Common myeloid progenitor, CD34-positive (primary cell): Measurements from ENCODE around the gene CARTPT.

ENCODE experiments used
- CTCF ChIA-PET: fragments of 350-600 bp; sonication (Branson Sonifier 250); formaldehyde crosslinking; loops from one replicate; lab custom pipeline; 2021; ENCODE audit warnings: antibody characterized with exemption; lab: Charles Lee
- POLR2A ChIA-PET: fragments of 350-600 bp; sonication (Branson Sonifier 250); formaldehyde crosslinking; loops from one replicate; lab custom pipeline; 2021; ENCODE audit warnings: antibody characterized with exemption; lab: Charles Lee
- DNase-seq, 3 donors: peaks; one replicate each; pipeline versions ENCODE4 v3.0.0 to v3.0.0-alpha.2; 2013
- H3K27ac ChIP-seq, 2 experiments: 1 replicate in 1 of 2; 2 replicates in 1 of 2; pipeline ENCODE4 v1.7.0; 2013; ENCODE audit warnings: inconsistent platforms in 2 of 2, low read length in 2 of 2, mild to moderate bottlenecking in 2 of 2, low read depth in 1 of 2, moderate library complexity in 1 of 2; ENCODE audit not compliant: severe bottlenecking in 2 of 2, insufficient read depth in 1 of 2, poor library complexity in 1 of 2
- H3K27me3 ChIP-seq, 5 experiments: replicated peaks in 2 of 5; 1 replicate in 3 of 5; 2 replicates in 2 of 5; pipeline versions ENCODE4 v1.6.1 to v1.7.0; 2013; ENCODE audit warnings: low read length in 4 of 5, mild to moderate bottlenecking in 2 of 5, moderate library complexity in 2 of 5, inconsistent platforms in 1 of 5; ENCODE audit not compliant: insufficient read depth in 5 of 5, control insufficient read depth in 4 of 5
- H3K36me3 ChIP-seq, 4 experiments: 1 replicate in 2 of 4; 2 replicates in 2 of 4; pipeline versions ENCODE4 v1.6.1 to v1.7.0; 2013; ENCODE audit warnings: low read length in 3 of 4, control low read depth in 1 of 4, mild to moderate bottlenecking in 1 of 4; ENCODE audit not compliant: control insufficient read depth in 4 of 4, insufficient read depth in 4 of 4
- H3K4me1 ChIP-seq, 4 experiments: 1 replicate in 3 of 4; 2 replicates in 1 of 4; pipeline versions ENCODE4 v1.6.1 to v1.7.1; 2013; ENCODE audit warnings: low read length in 3 of 4, mild to moderate bottlenecking in 3 of 4, control low read depth in 1 of 4, inconsistent platforms in 1 of 4, moderate library complexity in 1 of 4; ENCODE audit not compliant: control insufficient read depth in 4 of 4, insufficient read depth in 4 of 4; ENCODE audit errors: control extremely low read depth in 1 of 4
- H3K4me3 ChIP-seq, 7 experiments: 1 replicate in 4 of 7; 2 replicates in 3 of 7; pipeline versions ENCODE4 v1.5.1 to v1.7.0; 2013; ENCODE audit warnings: mild to moderate bottlenecking in 7 of 7, low read length in 6 of 7, moderate library complexity in 6 of 7, inconsistent platforms in 2 of 7, low read depth in 2 of 7, control low read depth in 1 of 7; ENCODE audit not compliant: insufficient read depth in 4 of 7, control insufficient read depth in 1 of 7; ENCODE audit errors: extremely low read depth in 1 of 7
- H3K9me3 ChIP-seq, 5 experiments: 1 replicate in 4 of 5; 2 replicates in 1 of 5; pipeline versions ENCODE4 v1.6.1 to v1.7.1; 2013; ENCODE audit warnings: low read length in 4 of 5, mild to moderate bottlenecking in 2 of 5, inconsistent platforms in 1 of 5, low read depth in 1 of 5, moderate library complexity in 1 of 5; ENCODE audit not compliant: control insufficient read depth in 4 of 5, insufficient read depth in 2 of 5; ENCODE audit errors: control extremely low read depth in 1 of 5
- WGBS: methylation state at CpG from one replicate; pipeline ENCODE4 v1.1.5; 2013; ENCODE audit not compliant: insufficient coverage; 5-methylcytosine and 5-hydroxymethylcytosine counted together

The CARTPT gene

GRCh38 chr5:71744009-71744790, 25.1 kb downstream of the CARTPT start:
- DNase-seq: no peak
- no peak overlapping the region for H3K4me3 ChIP-seq
- no peak overlapping the region for H3K27ac ChIP-seq
- H3K9me3 ChIP-seq: peaks cover 0 to 3% (median 0%) of the 10 kb centered on the region in 5 experiments
- H3K36me3 ChIP-seq: no peaks in the 10 kb centered on the region
- 62% methylated on average over 7 of the region's 7 CpGs for WGBS
- peaks cover 0 to 2% (median 0%) of the 10 kb centered on the region in 5 experiments for H3K27me3 ChIP-seq
- ChIA-PET CTCF (interaction anchor here (3.3 kb wide), 1 partner anchor 13 kb away, joined by 14 read pairs; no protein-coding TSS in a partner anchor), POLR2A (no interaction called here)
- no peaks in the 10 kb centered on the region for H3K4me1 ChIP-seq

GRCh38 chr5:71747182-71747581, 28.1 kb downstream of the CARTPT start:
- Histone ChIP-seq H3K4me3 (no peak overlapping the region), H3K36me3 (no peaks in the 10 kb centered on the region), H3K9me3 (no peaks in the 10 kb centered on the region), H3K4me1 (no peaks in the 10 kb centered on the region), H3K27ac (no peak overlapping the region), H3K27me3 (peaks cover 0 to 2% (median 0%) of the 10 kb centered on the region in 5 experiments)
- DNase-seq: no peak
- WGBS: 100% methylated on average over 1 of the region's 3 CpGs
- POLR2A ChIA-PET: no interaction called here
- CTCF ChIA-PET: interaction anchor here (1.6 kb wide), 1 partner anchor 11 kb away, joined by 4 read pairs; no protein-coding TSS in a partner anchor

- H3K36me3 ChIP-seq: no peaks in the 10 kb centered on the region
- H3K4me1 ChIP-seq: no peaks in the 10 kb centered on the region
- H3K27me3 ChIP-seq: peaks cover 0 to 2% (median 0%) of the 10 kb centered on the region in 5 experiments
- no peak for DNase-seq
- POLR2A ChIA-PET: no interaction called here
- no peak overlapping the region for H3K4me3 ChIP-seq
- WGBS: over 99% methylated on average over 10 of the region's 11 CpGs
- CTCF ChIA-PET: interaction anchor here (1.6 kb wide), 1 partner anchor 9 kb away, joined by 4 read pairs; no protein-coding TSS in a partner anchor
- H3K9me3 ChIP-seq: no peaks in the 10 kb centered on the region
- H3K27ac ChIP-seq: no peak overlapping the region
Observed at GRCh38 chr5:71748360-71748759, 29.3 kb downstream of the CARTPT start.

GRCh38 chr5:71751422-71751821, 32.3 kb downstream of the CARTPT start:
- CTCF ChIA-PET: no interaction called here
- H3K27ac ChIP-seq: no peak overlapping the region
- WGBS: 100% methylated on average over 3 of the region's 4 CpGs

GRCh38 chr5:71752441-71753190, 33.5 kb downstream of the CARTPT start:
- Histone ChIP-seq H3K27me3 (peaks cover 0 to 2% (median 0%) of the 10 kb centered on the region in 5 experiments), H3K27ac (no peak overlapping the region), H3K36me3 (no peaks in the 10 kb centered on the region), H3K4me3 (no peak overlapping the region), H3K9me3 (no peaks in the 10 kb centered on the region), H3K4me1 (peaks cover 0 to 1% (median 0%) of the 10 kb centered on the region in 4 experiments)
- ChIA-PET POLR2A (no interaction called here), CTCF (interaction anchor here (1.2 kb wide), 1 partner anchor 517 kb away, joined by 3 read pairs; no protein-coding TSS in a partner anchor)
- 73% methylated on average over 3 of the region's 4 CpGs for WGBS
- DNase-seq: no peak

More at GRCh38 chr5:71751422-71751821, 32.3 kb downstream of the CARTPT start:
- H3K4me1 ChIP-seq: no peaks in the 10 kb centered on the region
- no peaks in the 10 kb centered on the region for H3K9me3 ChIP-seq
- H3K36me3 ChIP-seq: no peaks in the 10 kb centered on the region
- H3K27me3 ChIP-seq: peaks cover 0 to 2% (median 0%) of the 10 kb centered on the region in 5 experiments
- POLR2A ChIA-PET: no interaction called here
- DNase-seq: no peak
- no peak overlapping the region for H3K4me3 ChIP-seq

GRCh38 chr5:71757590-71758543, 38.8 kb downstream of the CARTPT start:
- Histone ChIP-seq H3K36me3 (no peaks in the 10 kb centered on the region), H3K9me3 (no peaks in the 10 kb centered on the region), H3K4me3 (peak overlapping the region in 5 of 7 experiments; percentile 5 to 58 (median 42)), H3K27ac (no peak overlapping the region), H3K4me1 (peaks cover 0 to 4% (median 0%) of the 10 kb centered on the region in 4 experiments), H3K27me3 (no peaks in the 10 kb centered on the region)
- 16% methylated on average over 10 of the region's 14 CpGs for WGBS
- peak; percentile 54 to 76 (median 74) for DNase-seq
- ChIA-PET CTCF (interaction anchor here (0.8 to 3.2 kb wide), 7 partner anchors 10 to 282 kb away, joined by 3 to 19 read pairs (median 3); no protein-coding TSS in a partner anchor), POLR2A (interaction anchor here (0.6 kb wide), 2 partner anchors 13 to 65 kb away, joined by 3 read pairs; no protein-coding TSS in a partner anchor)
